GM12874 (cell line): ENCODE measurements around the gene RPS6KA2.

Experiments used
- TF ChIP-seq, protein P1 (sequence below): IDR thresholded peaks from 2 replicates; pipeline ENCODE4 v1.5.1; 2011; ENCODE audit warnings: low read depth, mild to moderate bottlenecking, control low read depth, low read length, moderate library complexity; ENCODE audit not compliant: insufficient read depth

The RPS6KA2 gene

DNA sequence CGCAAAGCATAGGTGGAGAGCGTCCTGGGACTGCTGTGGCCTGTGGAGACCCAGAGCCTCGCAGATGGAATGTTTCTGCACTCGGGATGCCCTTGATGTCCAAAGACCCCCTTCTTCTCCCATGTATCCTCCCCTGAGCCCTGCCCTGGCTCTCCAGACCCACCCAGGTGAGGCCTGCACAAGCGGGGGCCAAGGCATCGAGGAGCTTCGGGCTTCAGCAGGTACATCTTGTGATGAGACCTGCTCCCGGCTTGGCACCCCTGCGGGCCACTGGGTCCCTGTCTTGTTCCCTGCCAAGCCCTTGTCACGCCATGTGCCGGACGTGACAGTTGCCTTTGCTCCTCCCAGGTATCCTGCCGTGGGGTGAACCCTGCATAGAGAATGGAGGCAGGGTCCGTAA, 125.8 kb downstream of the RPS6KA2 start:
- TF ChIP-seq, protein P1, sequence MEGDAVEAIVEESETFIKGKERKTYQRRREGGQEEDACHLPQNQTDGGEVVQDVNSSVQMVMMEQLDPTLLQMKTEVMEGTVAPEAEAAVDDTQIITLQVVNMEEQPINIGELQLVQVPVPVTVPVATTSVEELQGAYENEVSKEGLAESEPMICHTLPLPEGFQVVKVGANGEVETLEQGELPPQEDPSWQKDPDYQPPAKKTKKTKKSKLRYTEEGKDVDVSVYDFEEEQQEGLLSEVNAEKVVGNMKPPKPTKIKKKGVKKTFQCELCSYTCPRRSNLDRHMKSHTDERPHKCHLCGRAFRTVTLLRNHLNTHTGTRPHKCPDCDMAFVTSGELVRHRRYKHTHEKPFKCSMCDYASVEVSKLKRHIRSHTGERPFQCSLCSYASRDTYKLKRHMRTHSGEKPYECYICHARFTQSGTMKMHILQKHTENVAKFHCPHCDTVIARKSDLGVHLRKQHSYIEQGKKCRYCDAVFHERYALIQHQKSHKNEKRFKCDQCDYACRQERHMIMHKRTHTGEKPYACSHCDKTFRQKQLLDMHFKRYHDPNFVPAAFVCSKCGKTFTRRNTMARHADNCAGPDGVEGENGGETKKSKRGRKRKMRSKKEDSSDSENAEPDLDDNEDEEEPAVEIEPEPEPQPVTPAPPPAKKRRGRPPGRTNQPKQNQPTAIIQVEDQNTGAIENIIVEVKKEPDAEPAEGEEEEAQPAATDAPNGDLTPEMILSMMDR = no peak

DNA sequence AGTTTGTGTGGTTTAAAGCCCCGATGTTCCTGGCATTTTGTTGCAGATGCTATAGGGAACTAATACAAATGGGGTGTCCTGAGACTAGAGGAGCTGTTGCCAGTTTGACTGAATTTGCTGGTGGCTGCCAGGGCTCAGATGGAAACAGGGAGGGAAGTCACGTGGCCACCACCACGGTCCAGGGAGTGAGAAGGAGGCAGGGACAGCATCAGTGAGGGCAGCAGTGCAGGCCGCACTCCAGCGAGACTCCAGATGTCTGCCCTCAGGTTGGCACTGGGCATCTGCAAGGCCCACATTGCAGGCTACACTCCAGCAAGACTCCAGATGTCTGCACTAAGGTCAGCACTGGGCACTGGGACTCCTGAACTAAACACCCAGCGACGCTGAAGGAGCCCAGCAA, 126.8 kb downstream of the RPS6KA2 start:
- TF ChIP-seq, protein P1 = no peak

DNA sequence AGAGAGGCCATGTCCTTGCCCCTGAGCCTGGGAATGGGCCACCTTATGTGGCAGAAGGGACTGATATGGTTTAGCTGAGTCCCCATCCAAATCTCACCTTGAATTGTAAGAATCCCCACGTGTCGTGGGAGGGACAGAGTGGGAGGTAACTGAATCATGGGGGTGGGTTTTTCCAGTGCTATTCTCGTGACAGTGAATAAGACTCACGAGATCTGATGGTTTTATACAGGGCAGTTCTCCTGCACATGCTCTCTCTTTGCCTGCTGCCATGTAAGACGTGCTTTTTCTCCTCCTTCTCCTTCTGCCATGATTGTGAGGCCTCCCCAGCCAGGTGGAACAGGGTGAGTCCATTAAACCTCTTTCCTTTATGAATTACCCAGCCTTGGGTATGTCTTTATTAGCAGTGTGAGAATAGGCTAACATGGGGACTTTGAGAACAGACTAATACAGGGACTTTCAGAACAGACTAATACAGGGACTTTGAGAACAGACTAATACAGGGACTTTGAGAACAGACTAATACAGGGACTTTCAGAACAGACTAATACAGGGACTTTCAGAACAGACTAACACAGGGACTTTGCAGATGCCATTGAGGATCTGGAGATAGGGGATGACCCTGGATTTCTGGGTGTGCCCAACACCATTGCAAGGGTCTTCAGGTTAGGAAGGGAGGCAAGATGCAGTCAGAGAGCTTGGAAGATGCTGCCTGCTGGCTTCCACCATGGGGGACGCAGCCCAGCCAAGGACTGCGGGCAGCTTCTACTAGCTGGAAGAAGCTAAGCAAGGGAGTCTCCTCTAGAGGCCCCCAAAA, 127.5 kb downstream of the RPS6KA2 start:
- TF ChIP-seq, protein P1 = no peak

DNA sequence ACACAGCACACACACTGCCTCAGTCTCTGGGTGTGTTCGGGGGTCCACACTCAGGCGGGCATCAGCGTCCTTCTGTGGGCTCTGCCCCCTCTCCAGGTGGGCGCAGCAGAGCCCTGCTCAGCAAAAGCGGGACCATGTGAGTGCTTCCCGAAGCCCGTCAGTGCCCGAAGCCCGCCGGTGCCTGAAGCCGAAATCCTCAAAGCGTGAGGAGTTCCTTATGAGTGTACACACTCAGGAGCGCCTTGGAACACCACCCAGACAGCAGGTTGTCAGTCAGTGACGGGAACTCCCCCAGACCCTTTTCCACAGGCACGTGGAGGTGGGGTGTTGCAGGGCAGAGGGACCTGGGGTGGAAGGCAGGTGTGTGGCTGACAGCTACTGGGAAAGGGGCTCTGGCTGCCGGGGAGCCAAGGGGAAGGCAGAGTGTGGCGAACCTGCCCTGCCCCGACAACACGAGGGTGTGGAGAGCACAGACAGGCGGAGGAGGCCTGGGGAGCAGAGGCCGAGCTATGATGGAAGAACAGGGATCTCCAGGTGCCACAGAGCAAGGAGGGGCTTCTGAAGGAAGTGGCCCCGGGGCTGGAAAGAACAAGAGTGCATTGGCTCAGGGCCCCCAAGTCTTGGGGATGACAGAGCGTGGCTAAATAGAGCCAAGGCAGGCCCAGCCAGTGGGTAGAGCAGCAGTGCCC, 128.2 kb downstream of the RPS6KA2 start:
- TF ChIP-seq, protein P1 = no peak

DNA sequence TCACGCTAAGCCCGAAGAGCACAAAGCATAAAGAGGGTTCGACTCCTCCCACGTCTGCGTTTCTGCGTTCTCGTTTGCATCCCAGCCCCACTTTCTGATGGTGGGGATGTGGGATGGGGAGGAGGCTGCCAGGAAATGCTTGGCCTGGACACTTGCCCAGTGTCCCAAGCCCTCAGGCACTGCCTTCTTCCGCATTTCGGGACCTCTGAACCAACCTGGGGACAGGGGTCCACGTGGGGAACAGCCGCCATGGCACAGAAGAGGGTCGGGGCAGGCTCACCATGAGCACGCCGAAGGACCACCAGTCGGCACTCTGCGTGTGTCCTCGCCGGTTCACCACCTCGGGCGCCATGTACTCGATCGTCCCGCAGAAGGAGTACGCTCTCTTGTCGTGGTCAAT, 128.8 kb downstream of the RPS6KA2 start:
- TF ChIP-seq, protein P1 = no peak

DNA sequence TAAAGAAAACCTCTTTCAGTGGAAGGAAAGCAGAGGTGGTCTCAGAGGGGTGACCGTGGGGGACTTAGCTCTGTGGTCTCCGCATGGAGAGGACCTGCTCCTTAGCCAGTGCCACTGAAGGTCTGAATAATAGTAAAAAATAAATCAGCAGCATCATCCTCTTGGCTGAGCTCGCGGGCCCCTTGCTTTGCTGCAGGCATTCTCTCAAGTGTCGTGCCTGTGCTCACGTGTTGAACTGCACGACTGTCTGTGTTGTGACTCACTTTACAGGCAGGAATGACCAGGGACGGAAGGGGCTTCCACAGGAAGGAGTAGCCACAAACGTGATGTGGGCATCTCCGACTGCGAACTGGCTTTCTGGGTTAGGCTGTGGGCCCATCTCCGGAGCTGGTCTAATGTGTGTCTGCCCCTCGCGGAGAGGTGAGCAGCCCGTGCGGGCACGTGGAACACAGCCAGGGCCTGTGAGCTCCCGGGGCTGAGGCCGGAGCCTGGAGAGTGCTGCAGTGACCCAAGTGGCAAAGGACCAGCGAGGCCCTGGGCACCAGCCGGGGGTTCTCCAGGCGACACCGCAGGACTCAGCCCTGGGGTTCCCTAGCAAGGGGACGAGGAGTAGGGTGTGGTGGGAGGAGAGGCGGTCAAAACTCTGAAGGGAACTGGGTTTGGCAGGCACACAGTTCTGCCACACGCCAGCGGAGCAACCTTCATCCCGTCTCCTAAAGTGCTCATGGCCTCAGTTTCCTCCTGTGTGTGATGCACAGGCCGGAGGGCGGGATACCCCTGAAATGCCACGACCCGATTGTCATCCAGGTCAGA, 129.8 kb downstream of the RPS6KA2 start:
- TF ChIP-seq, protein P1 = no peak

DNA sequence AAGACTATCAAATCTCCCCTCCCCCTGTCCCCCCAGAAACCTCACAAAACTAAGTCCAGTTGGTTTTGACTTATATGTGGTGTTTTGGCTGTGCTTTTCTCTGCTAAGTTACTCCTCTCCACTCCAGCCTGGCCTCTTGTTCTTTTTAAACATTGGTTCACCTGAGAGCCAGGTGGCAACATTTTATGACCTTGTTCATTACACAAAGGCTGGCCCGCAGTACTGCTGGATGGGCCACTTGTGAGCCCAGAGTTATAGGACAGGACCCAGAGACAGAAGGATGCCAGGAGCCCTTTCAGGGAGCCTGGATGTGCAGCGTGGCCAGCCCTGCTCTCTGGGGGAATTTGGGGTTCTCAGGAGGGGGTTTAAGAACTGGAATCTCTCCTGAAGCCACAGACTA, 130.6 kb downstream of the RPS6KA2 start:
- TF ChIP-seq, protein P1 = no peak
